Ovary (tissue), 3 donors: ENCODE data around the gene PSMG1.

Experiments
- EP300 ChIP-seq: sonication (generic); formaldehyde crosslinking; IDR thresholded peaks from one replicate; pipeline ENCODE4 v1.6.1; 2017; ENCODE audit warnings: antibody characterized with exemption
- TF ChIP-seq, protein P1 (sequence below), 3 donors: fragments of 450-650 bp in 2 of 3; fragments of 200-600 bp in 1 of 3; IDR thresholded peaks; one replicate each; pipeline versions ENCODE4 v1.5.1 to v1.8.0; 2016 to 2022; ENCODE audit warnings: antibody characterized with exemption in 3 of 3, mild to moderate bottlenecking in 1 of 3
- donor health status: DM: no; HTN: no; CAD: no.

GRCh38 chr21:39144191-39144590 is 39.1 kb downstream of the PSMG1 start:
- TF ChIP-seq, protein P1, sequence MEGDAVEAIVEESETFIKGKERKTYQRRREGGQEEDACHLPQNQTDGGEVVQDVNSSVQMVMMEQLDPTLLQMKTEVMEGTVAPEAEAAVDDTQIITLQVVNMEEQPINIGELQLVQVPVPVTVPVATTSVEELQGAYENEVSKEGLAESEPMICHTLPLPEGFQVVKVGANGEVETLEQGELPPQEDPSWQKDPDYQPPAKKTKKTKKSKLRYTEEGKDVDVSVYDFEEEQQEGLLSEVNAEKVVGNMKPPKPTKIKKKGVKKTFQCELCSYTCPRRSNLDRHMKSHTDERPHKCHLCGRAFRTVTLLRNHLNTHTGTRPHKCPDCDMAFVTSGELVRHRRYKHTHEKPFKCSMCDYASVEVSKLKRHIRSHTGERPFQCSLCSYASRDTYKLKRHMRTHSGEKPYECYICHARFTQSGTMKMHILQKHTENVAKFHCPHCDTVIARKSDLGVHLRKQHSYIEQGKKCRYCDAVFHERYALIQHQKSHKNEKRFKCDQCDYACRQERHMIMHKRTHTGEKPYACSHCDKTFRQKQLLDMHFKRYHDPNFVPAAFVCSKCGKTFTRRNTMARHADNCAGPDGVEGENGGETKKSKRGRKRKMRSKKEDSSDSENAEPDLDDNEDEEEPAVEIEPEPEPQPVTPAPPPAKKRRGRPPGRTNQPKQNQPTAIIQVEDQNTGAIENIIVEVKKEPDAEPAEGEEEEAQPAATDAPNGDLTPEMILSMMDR (IDR thresholded peaks at IDR 0.05), result no peak
- TF ChIP-seq EP300, result no peak
